Caco-2 (cell line): ENCODE results near the gene NBEAL1. TPM values are rescaled to one million over a fixed set of nuclear protein-coding genes. Genes with fewer than 3 reads are reported as not detected.
A peak's percentile ranks its signal among the peaks of the same experiment; 100 is the strongest.

Experiments used
- BruUV-seq: library from RNA; stranded (reverse); fragments of 400-500 nt; replicated peaks from 2 replicates; lab custom pipeline; 2021; lab: Mats Ljungman, UMichigan
- CTCF ChIA-PET: fragments of 300-600 bp; sonication (Branson Sonifier 250); formaldehyde crosslinking; loops from one replicate; lab custom pipeline; 2022; ENCODE audit warnings: antibody characterized with exemption; lab: Charles Lee
- POLR2A ChIA-PET: fragments of 300-600 bp; sonication (Branson Sonifier 250); formaldehyde crosslinking; loops from one replicate; lab custom pipeline; 2022; ENCODE audit warnings: antibody characterized with exemption; lab: Charles Lee
- DNase-seq, 2 experiments: peaks; one replicate each; pipeline versions ENCODE4 v3.0.0 to v3.0.0-alpha.2; 2020 to 2022
- H3K27me3 ChIP-seq: replicated peaks from 2 replicates; pipeline ENCODE4 v1.6.0; 2011; ENCODE audit warnings: low read length; ENCODE audit not compliant: control insufficient read depth, insufficient read depth
- H3K36me3 ChIP-seq: 2 replicates; pipeline ENCODE4 v1.5.1; 2011; ENCODE audit warnings: low read length; ENCODE audit not compliant: control insufficient read depth, insufficient read depth
- H3K4me1 ChIP-seq: fragments of 250-450 bp; sonication (Bioruptor Pico); 2 replicates; pipeline ENCODE4 v1.5.1; 2020; ENCODE audit warnings: mild to moderate bottlenecking
- H3K4me3 ChIP-seq: 2 replicates; pipeline ENCODE4 v1.5.1; 2011; ENCODE audit warnings: low read depth, mild to moderate bottlenecking, control low read depth, low read length
- H3K9me3 ChIP-seq: fragments of 250-450 bp; sonication (Bioruptor Pico); 2 replicates; pipeline ENCODE4 v1.5.1; 2020; ENCODE audit warnings: mild to moderate bottlenecking, moderate library complexity
- H3K27ac Mint-ChIP-seq: one replicate; pipeline ENCODE4 v1.8.0; 2022; ENCODE audit warnings: mixed read lengths; ENCODE audit not compliant: unreplicated experiment
- H3K27me3 Mint-ChIP-seq: one replicate; pipeline ENCODE4 v1.8.0; 2022; ENCODE audit warnings: mixed read lengths; ENCODE audit not compliant: insufficient read depth, unreplicated experiment
- H3K36me3 Mint-ChIP-seq: one replicate; pipeline ENCODE4 v1.8.0; 2022; ENCODE audit warnings: mild to moderate bottlenecking, mixed read lengths; ENCODE audit not compliant: insufficient read depth, unreplicated experiment
- H3K4me1 Mint-ChIP-seq: one replicate; pipeline ENCODE4 v1.8.0; 2022; ENCODE audit warnings: low read depth, mixed read lengths; ENCODE audit not compliant: unreplicated experiment
- H3K4me3 Mint-ChIP-seq: one replicate; pipeline ENCODE4 v1.8.0; 2022; ENCODE audit warnings: mild to moderate bottlenecking, moderate library complexity, mixed read lengths; ENCODE audit not compliant: unreplicated experiment
- H3K9me3 Mint-ChIP-seq: one replicate; pipeline ENCODE4 v1.8.0; 2022; ENCODE audit warnings: mixed read lengths; ENCODE audit not compliant: unreplicated experiment
- CTCF ChIP-seq, 2 experiments: fragments of 200-600 bp in 1 of 2; IDR thresholded peaks; 1 replicate in 1 of 2; 2 replicates in 1 of 2; pipeline versions ENCODE4 v1.5.1 to v1.8.0; 2011 to 2022; ENCODE audit warnings: antibody characterized with exemption in 1 of 2, control low read depth in 1 of 2, inconsistent platforms in 1 of 2, low read depth in 1 of 2, low read length in 1 of 2, mild to moderate bottlenecking in 1 of 2, moderate library complexity in 1 of 2; ENCODE audit not compliant: insufficient read depth in 1 of 2, severe bottlenecking in 1 of 2, unreplicated experiment in 1 of 2
- intact Hi-C: fragments of 100-400 bp; cut with micrococcal nuclease; formaldehyde crosslinking; loops from one replicate; pipeline ENCODE4 v1.10.0; 2022; ENCODE audit not compliant: unreplicated experiment
- total RNA-seq: library from RNA; stranded (reverse); gene quantifications from 2 replicates; pipeline ENCODE4 v1.2.3, GENCODE V29; 2022

The NBEAL1 gene
- total RNA-seq, 1 experiment from 2014 or later = 44.1 TPM

GRCh38 chr2:203033395-203033794 is 18.7 kb downstream of the NBEAL1 start:
- no TSS peak for BruUV-seq
- Histone ChIP-seq H3K36me3 (no peaks in the 10 kb centered on the region; the same call in 1 of the 2 replicates), H3K9me3 (no peaks in the 10 kb centered on the region), H3K27me3 (no peaks in the 10 kb centered on the region), H3K4me3 (no peak overlapping the region), H3K4me1 (peaks cover 3% of the 10 kb centered on the region; the same call in 1 of the 2 replicates)
- peaks cover 8% of the 10 kb centered on the region for H3K36me3 Mint-ChIP-seq
- TF ChIP-seq CTCF (IDR thresholded peaks at IDR 0.05; ENCODE audit: insufficient read depth in 1 of 2, low read depth in 1 of 2, low read length in 1 of 2, severe bottlenecking in 1 of 2, unreplicated experiment in 1 of 2) = no peak
- H3K4me1 Mint-ChIP-seq = peaks cover 18% of the 10 kb centered on the region
- intact Hi-C loops = no loop called here
- ChIA-PET CTCF (no interaction called here), POLR2A (no interaction called here)
- H3K4me3 Mint-ChIP-seq = no peak overlapping the region
- H3K27me3 Mint-ChIP-seq = no peaks in the 10 kb centered on the region
- no peak for DNase-seq
- H3K27ac Mint-ChIP-seq = no peak overlapping the region
- H3K9me3 Mint-ChIP-seq = no peaks in the 10 kb centered on the region

- no peak overlapping the region for H3K4me3 Mint-ChIP-seq
- H3K36me3 Mint-ChIP-seq = peaks cover 28% of the 10 kb centered on the region
- Histone ChIP-seq H3K9me3 (no peaks in the 10 kb centered on the region), H3K36me3 (no peaks in the 10 kb centered on the region), H3K4me3 (no peak overlapping the region), H3K4me1 (peaks cover 17% of the 10 kb centered on the region), H3K27me3 (no peaks in the 10 kb centered on the region)
- TF ChIP-seq CTCF (IDR thresholded peaks at IDR 0.05; ENCODE audit: insufficient read depth in 1 of 2, low read depth in 1 of 2, low read length in 1 of 2, severe bottlenecking in 1 of 2, unreplicated experiment in 1 of 2) = no peak
- ChIA-PET CTCF (no interaction called here), POLR2A (no interaction called here)
- DNase-seq = no peak
- H3K4me1 Mint-ChIP-seq = peaks cover 40% of the 10 kb centered on the region
- BruUV-seq = no TSS peak
- no peaks in the 10 kb centered on the region for H3K27me3 Mint-ChIP-seq
- H3K9me3 Mint-ChIP-seq = no peaks in the 10 kb centered on the region
- H3K27ac Mint-ChIP-seq = peak overlapping the region; percentile 73
- intact Hi-C loops = no loop called here
Observed at GRCh38 chr2:203035879-203036470, 21.3 kb downstream of the NBEAL1 start.

GRCh38 chr2:203037026-203037425 is 22.4 kb downstream of the NBEAL1 start:
- H3K4me1 Mint-ChIP-seq = peaks cover 46% of the 10 kb centered on the region
- ChIA-PET POLR2A (interaction anchor here (0.7 kb wide), 1 partner anchor 60 kb away, joined by 5 read pairs; no protein-coding TSS in a partner anchor), CTCF (no interaction called here)
- no peaks in the 10 kb centered on the region for H3K27me3 ChIP-seq
- no peak for TF ChIP-seq CTCF (IDR thresholded peaks at IDR 0.05; ENCODE audit: insufficient read depth in 1 of 2, low read depth in 1 of 2, low read length in 1 of 2, severe bottlenecking in 1 of 2, unreplicated experiment in 1 of 2)
- no peaks in the 10 kb centered on the region for H3K36me3 ChIP-seq
- intact Hi-C loops = no loop called here
- H3K4me3 Mint-ChIP-seq = no peak overlapping the region
- H3K36me3 Mint-ChIP-seq = peaks cover 35% of the 10 kb centered on the region
- peaks cover 27% of the 10 kb centered on the region for H3K4me1 ChIP-seq
- no peak overlapping the region for H3K4me3 ChIP-seq
- H3K27me3 Mint-ChIP-seq = no peaks in the 10 kb centered on the region
- no peaks in the 10 kb centered on the region for H3K9me3 ChIP-seq
- H3K27ac Mint-ChIP-seq = no peak overlapping the region
- no peak for DNase-seq
- no TSS peak for BruUV-seq
- H3K9me3 Mint-ChIP-seq = no peaks in the 10 kb centered on the region
